ENCODE measurements around the gene MAPKBP1.

DNA sequence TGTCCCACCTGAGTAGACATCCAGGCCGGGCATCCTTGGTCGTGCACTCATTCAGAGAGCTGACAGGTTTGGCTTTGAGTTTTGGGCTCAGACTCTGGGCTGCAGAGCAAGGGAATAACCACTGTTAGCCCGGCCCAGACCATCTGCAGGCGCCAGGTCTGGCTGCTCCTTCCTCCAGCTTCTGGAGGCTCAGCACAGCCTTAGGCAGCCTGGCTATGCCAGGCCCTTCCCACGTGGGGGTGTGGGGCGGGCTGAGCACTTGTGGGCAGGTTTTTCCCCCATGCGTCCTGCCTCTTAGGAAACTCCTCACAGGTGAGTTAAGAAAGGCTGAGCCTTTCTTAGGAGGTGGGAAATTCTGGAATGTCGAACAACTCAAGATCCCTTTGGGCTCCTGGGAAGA, 75.6 kb downstream of the MAPKBP1 start:
- TF ChIP-seq EZH2 (IDR thresholded peaks at IDR 0.05; ENCODE audit: low read depth, low read length, severe bottlenecking) (no peak), EP300 (IDR thresholded peaks at IDR 0.05; ENCODE audit: borderline replicate concordance in 1 of 2, low read depth in 2 of 2, low read length in 2 of 2) (no peak), TAF1 (IDR thresholded peaks at IDR 0.05; ENCODE audit: low read depth, low read length) (no peak)
- TF ChIP-seq, protein P1, sequence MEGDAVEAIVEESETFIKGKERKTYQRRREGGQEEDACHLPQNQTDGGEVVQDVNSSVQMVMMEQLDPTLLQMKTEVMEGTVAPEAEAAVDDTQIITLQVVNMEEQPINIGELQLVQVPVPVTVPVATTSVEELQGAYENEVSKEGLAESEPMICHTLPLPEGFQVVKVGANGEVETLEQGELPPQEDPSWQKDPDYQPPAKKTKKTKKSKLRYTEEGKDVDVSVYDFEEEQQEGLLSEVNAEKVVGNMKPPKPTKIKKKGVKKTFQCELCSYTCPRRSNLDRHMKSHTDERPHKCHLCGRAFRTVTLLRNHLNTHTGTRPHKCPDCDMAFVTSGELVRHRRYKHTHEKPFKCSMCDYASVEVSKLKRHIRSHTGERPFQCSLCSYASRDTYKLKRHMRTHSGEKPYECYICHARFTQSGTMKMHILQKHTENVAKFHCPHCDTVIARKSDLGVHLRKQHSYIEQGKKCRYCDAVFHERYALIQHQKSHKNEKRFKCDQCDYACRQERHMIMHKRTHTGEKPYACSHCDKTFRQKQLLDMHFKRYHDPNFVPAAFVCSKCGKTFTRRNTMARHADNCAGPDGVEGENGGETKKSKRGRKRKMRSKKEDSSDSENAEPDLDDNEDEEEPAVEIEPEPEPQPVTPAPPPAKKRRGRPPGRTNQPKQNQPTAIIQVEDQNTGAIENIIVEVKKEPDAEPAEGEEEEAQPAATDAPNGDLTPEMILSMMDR (IDR thresholded peaks at IDR 0.05; ENCODE audit: control extremely low read depth in 1 of 3, insufficient read depth in 1 of 3, low read depth in 1 of 3, low read length in 3 of 3): no peak

Measured in H1 (cell line).